ENCODE measurements around the gene PCIF1. TPM values are rescaled to one million over a fixed set of nuclear protein-coding genes. Genes with fewer than 3 reads are reported as not detected.
A peak's percentile ranks its signal among the peaks of the same experiment; 100 is the strongest.

PCIF1 gene
- total RNA-seq = 4.6 and 6.3 TPM in 2 replicates

DNA sequence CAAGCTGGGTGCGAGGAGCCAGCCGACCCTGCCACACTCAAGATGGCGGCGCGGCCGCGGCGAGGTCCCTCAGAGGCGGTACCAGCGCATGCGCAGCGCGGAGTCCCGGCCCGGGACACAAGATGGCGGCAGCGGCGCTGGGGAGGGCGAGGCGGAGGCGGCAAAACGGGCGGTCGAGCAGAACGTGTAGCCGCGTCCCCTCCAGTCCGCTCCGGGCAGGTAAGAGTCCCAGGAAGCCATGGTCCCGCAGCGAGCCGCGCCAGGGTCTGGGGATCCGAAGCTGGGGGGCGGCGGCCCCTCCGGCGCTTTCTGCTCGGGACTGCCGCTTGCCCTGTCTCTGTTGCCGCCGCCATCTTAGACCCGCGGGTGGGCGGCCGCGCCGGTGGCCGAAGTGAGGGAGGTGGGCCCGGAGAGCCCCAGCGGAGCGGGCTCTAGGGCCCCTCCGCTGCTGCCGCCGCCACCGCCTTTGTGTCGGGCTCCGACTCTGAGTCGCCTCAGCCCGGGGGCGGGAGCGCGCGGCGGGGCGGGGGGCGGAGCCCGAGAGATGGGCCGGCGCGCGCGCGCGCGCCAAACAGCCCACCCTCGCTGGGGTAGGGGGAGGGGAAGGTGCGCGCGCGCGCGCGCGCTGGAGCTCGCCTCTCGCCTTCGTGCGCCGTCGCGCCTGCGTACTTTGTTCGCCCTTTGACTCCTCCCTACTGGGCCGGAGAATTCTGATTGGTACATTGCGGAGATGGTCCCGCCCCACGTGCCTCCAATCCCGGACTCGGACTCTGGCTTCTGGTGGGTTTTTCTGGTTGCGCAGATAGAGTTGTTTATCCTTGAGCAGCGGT lies at the start of gene PCIF1:
PCIF1 (plus strand) TSS at position 98 of the 830 bp plus-strand sequence. CDS start 4,317 bp downstream, outside the sequence.
- Histone ChIP-seq H3K36me3 (ENCODE audit: control insufficient read depth, insufficient read depth, low read length) (peaks cover 15% of the 10 kb centered on the region), H3K27me3 (ENCODE audit: control insufficient read depth, insufficient read depth, low read length) (no peaks in the 10 kb centered on the region), H3K4me3 (ENCODE audit: low read depth, low read length) (peak within 1 kb of the TSS; percentile 98)
- TF ChIP-seq, protein P1, sequence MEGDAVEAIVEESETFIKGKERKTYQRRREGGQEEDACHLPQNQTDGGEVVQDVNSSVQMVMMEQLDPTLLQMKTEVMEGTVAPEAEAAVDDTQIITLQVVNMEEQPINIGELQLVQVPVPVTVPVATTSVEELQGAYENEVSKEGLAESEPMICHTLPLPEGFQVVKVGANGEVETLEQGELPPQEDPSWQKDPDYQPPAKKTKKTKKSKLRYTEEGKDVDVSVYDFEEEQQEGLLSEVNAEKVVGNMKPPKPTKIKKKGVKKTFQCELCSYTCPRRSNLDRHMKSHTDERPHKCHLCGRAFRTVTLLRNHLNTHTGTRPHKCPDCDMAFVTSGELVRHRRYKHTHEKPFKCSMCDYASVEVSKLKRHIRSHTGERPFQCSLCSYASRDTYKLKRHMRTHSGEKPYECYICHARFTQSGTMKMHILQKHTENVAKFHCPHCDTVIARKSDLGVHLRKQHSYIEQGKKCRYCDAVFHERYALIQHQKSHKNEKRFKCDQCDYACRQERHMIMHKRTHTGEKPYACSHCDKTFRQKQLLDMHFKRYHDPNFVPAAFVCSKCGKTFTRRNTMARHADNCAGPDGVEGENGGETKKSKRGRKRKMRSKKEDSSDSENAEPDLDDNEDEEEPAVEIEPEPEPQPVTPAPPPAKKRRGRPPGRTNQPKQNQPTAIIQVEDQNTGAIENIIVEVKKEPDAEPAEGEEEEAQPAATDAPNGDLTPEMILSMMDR (IDR thresholded peaks at IDR 0.05; ENCODE audit: insufficient read depth, low read length, severe bottlenecking) = no peak
- peak; percentile 88 for DNase-seq (ENCODE audit: low read depth)
- FAIRE-seq = no peak

GRCh38 chr20:45886590-45887345 lies 47.7 kb upstream of the PCIF1 start:
- DNase-seq (ENCODE audit: low read depth) (no peak), FAIRE-seq (no peak)
- Histone ChIP-seq H3K36me3 (ENCODE audit: control insufficient read depth, insufficient read depth, low read length) (peaks cover 9% of the 10 kb centered on the region), H3K27me3 (ENCODE audit: control insufficient read depth, insufficient read depth, low read length) (no peaks in the 10 kb centered on the region), H3K4me3 (ENCODE audit: low read depth, low read length) (no peak overlapping the region)
- TF ChIP-seq, protein P1 (IDR thresholded peaks at IDR 0.05; ENCODE audit: insufficient read depth, low read length, severe bottlenecking) = no peak

DNA sequence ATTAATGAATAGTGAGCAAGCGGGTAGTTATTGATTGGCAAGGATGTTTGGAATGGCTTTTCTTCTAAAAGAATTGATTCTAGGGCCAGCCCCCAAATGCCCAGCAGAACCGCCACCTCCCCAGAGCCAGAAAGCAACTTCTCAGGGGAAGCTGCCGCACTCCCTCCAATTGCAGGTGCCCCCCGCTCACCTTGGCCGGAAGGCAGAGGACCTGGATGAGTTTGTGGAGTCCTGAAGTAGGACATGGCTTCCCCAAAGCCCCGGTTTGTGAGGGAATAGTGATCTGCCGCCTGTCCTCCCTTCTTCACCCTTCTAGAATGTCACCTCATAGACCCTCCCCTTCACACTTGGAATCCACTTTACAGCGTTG lies 47.2 kb upstream of the PCIF1 start, which contains the start of gene SPATA25:
SPATA25 (minus strand) TSS at position 277 of the 370 bp plus-strand sequence; CDS start at position 245, 32 bp downstream.
- FAIRE-seq (no peak), DNase-seq (ENCODE audit: low read depth) (no peak)
- Histone ChIP-seq H3K27me3 (ENCODE audit: control insufficient read depth, insufficient read depth, low read length) (no peaks in the 10 kb centered on the region), H3K4me3 (ENCODE audit: low read depth, low read length) (no peak within 1 kb of the TSS), H3K36me3 (ENCODE audit: control insufficient read depth, insufficient read depth, low read length) (peaks cover 9% of the 10 kb centered on the region)
- TF ChIP-seq, protein P1 (IDR thresholded peaks at IDR 0.05; ENCODE audit: insufficient read depth, low read length, severe bottlenecking) = no peak

DNA sequence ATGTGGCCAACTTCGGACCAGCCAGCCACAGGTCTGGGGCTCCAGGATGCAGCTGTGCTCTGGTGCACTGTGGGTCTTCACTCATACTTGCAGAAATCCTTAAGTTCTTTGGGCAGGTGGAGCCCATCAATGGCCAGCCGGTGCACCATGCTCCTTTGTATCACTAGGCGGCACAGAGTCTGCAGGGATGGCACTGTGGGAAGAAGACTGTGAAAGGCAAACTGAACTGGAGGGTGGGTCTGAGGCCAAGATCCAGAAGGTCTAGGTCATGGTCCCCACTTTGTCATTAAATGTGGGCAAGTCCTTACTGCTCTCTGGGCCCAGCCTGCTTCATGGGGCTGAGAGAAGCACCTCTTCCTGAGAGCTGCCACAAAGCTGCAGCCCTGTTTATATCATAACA lies 45.8 kb upstream of the PCIF1 start:
- Histone ChIP-seq H3K4me3 (ENCODE audit: low read depth, low read length) (no peak overlapping the region), H3K27me3 (ENCODE audit: control insufficient read depth, insufficient read depth, low read length) (no peaks in the 10 kb centered on the region), H3K36me3 (ENCODE audit: control insufficient read depth, insufficient read depth, low read length) (peaks cover 2% of the 10 kb centered on the region)
- TF ChIP-seq, protein P1 (IDR thresholded peaks at IDR 0.05; ENCODE audit: insufficient read depth, low read length, severe bottlenecking) = no peak
- FAIRE-seq = no peak
- no peak for DNase-seq (ENCODE audit: low read depth)

- DNase-seq (ENCODE audit: low read depth) (peak; percentile 54), FAIRE-seq (no peak)
- H3K27me3 ChIP-seq (ENCODE audit: control insufficient read depth, insufficient read depth, low read length) = no peaks in the 10 kb centered on the region
- peak overlapping the region; percentile 89 for H3K4me3 ChIP-seq (ENCODE audit: low read depth, low read length)
- TF ChIP-seq, protein P1 (IDR thresholded peaks at IDR 0.05; ENCODE audit: insufficient read depth, low read length, severe bottlenecking) = peak; percentile 70
- H3K36me3 ChIP-seq (ENCODE audit: control insufficient read depth, insufficient read depth, low read length) = peaks cover 7% of the 10 kb centered on the region
Measured at GRCh38 chr20:45890077-45890984, 44.2 kb upstream of the PCIF1 start.
